GM19351 (cell line): ENCODE results near the gene DTHD1.
A peak's percentile ranks its signal among the peaks of the same experiment; 100 is the strongest.

Source experiments
- ATAC-seq: cut with Tn5 transposase; IDR thresholded peaks from one replicate; pipeline ENCODE4 v1.9.1; 2021; ENCODE audit warnings: mild to moderate bottlenecking, moderate library complexity; ENCODE audit not compliant: unreplicated experiment

The DTHD1 gene

GRCh38 chr4:36281384-36282106 is at the start of gene DTHD1:
Gene DTHD1 (plus strand): TSS chr4:36281616. CDS start chr4:36281759, 143 bp downstream.
- ATAC-seq: no peak

DNA sequence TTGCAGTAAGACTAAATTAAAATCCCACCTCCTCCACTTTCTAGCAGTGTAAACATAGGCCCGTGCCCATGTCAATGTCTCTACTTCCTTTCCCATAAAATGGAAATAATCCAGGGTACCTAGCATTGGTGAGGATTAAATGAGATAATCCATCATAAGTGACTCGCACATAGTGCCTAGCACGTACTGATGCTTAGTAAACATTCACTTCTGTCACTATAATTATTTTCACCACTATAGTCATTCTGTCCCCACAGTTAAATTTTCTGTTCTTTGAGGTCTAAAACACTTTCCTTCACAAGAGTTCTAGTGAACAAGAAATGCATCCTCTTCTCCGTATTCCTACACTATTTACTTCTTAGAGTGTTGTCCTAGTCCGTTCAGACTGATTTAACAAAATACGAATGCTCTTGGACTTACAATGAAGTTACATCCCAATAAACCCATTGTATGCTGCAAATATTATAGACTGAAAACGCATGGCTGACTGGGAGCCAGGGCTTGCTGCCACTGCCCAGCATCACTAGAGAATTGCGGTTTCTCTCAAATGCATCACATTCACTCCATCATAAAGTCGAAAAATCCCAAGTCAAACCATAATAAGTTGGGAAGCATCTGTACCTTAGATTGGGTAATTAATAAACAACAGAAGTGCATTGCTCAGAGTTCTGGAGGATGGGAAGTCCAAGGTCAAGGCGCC is 47.7 kb upstream of the DTHD1 start:
- no peak for ATAC-seq

GRCh38 chr4:36235306-36235705 is 46.1 kb upstream of the DTHD1 start:
- ATAC-seq: no peak

- ATAC-seq: no peak
These were observed 45.3 kb upstream of the DTHD1 start for GRCh38 chr4:36236159-36236558.

GRCh38 chr4:36237366-36238313 is 43.8 kb upstream of the DTHD1 start:
- ATAC-seq: no peak

- peak; percentile 46 for ATAC-seq
These were observed 39.6 kb upstream of the DTHD1 start for GRCh38 chr4:36241771-36242170.

DNA sequence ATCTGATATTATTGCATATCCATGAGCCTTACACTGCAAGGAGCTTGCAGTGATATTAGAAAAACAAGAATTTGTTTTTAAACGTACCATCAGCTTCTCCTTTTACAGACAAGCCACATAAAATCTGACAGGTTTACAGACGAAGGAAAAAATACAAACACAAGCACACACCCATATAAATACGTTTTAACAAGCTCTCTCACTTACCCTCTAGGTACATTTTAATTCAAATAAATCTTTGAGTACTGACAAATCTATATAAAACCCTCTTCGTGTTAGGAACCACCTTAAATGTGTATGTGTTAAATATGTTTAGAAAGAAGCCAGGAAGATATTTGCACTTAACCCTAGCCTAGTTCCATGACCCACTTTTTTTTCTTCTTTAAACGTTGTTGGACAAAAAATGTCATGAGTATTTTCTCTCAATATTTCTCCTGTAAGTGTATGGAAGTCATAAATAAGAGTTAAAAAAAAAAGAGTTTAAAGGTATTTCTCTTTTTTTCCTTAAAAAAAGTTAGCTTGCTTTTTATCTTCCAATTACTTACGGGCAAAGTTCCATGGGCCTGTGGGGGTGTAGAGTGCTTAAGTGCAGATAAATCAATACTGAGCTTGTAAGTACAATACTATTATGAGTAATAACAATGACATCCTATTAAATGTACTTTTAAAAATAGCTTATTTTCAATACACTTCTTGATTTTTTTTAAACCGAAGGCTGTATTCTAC is 38.6 kb upstream of the DTHD1 start:
- ATAC-seq: no peak

- ATAC-seq: peak; percentile 29
These were observed 37.8 kb upstream of the DTHD1 start for GRCh38 chr4:36243355-36244256.

DNA sequence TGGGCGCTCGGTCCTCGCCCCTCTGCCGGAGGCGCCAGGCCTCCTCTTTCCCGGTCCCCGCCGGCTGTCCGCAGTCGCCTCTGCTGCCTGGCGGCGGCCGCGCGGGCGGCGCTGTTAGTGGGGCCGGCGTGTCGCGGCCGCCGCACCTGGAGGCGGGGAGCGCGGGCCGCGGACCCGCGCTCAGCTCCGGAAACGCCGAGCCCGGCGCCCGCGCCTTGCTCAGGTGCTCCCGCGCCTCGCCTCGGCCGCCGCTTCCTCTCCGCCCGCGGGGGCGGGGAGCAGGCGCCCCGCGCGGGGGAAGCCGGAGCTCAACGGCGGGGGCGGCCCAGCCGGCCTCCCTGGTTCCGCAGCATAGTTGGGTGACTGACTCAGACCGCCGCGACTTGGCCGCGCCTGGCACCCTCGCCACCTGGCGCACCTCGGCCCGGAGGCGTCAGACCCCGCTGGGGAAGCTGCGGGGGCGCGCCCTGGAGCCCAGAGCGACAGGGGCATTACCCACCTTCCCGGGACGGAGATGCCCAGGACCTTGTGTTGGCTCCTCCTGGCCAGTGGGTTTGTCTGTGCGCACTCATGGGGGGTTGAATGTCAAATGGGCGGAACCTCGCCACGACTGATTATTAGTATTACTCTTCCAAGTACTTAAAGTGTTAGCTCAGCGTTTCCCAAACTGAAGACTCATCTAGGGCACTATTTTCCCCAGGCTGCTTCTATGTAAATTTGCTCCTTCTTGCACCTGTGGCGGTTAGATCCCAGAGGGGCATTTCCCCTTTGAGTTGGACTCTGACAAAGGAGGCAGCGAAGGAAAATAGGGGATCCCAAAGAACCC is 36.9 kb upstream of the DTHD1 start, which contains the start of gene ARAP2:
ARAP2 (minus strand) TSS at position 258 of the 826 bp plus-strand sequence. CDS start 15,028 bp downstream, outside the sequence.
- peak; percentile 52 for ATAC-seq

DNA sequence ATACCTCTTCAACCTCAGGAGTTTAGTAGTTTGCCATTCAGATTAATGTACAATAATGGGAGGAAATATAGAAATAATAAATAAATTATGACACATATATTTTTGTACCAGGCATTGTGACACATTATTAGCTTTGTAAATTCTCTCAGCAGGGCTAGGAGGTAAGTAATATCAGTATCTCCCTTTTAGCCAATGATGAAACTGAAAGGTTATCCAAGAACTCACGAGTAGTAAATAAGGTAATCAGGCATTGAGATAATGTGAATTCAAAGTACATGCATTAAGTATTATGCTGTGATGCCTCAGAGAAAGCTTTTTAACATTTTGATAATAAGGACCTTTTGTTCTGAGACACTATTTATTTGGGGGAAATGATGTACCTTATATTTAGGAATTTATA is 31.8 kb upstream of the DTHD1 start:
- peak; percentile 35 for ATAC-seq

DNA sequence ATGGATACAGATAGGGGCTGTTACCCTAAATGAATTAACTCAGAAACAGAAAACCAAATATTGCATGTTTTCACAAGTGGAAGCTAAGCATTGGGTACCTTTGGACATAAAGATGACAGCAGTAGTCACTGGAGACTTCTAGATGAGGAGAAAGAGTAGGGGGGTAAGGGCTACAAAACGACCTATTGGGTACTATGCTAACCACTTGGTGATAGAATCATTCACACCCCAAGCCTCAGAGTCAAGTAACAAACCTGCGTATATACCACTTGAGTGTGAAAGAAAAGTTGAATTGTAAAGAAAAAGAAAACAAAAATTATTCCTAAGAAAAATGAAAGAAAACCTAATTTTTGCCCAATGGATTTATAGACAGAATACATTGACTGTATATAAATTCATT is 29.4 kb upstream of the DTHD1 start:
- ATAC-seq: no peak

DNA sequence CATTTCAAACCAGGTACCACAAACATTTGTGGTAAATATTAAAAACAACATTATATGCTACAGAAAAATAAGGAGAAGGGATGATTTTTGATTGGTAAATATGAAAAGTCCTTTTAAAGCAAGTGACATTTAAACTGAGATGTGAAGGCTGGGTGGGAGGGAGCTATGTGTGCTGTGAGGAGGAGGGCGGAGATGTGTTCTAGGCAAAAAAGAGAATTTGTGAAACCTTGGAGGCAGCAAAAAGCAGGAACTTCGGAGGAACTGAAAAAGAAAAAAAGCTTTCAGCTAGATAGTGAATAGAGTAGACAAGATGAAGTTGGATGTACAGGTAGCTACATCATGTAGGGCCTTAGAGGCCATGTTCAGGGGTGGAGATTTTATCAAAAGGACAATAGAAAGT is 27.0 kb upstream of the DTHD1 start:
- ATAC-seq: no peak

DNA sequence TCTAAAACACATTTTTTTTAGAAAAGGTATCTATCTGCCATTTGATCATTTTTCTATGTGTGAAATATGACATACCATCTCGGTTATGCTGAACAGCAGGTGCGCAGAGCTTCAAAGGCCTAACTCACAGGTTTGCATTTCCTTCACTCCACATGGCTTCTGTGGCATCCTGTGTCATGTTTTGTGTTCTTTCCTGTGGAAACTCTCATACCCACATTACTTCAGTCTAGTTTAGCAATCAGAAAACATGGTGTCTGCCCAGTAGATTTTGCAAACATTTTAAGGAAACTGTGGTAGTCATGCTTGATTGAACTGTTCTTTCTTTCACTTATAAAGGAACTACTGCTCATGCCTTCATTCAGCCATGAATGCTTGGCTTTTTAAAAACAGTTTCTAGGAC is 25.8 kb upstream of the DTHD1 start:
- peak; percentile 71 for ATAC-seq

DNA sequence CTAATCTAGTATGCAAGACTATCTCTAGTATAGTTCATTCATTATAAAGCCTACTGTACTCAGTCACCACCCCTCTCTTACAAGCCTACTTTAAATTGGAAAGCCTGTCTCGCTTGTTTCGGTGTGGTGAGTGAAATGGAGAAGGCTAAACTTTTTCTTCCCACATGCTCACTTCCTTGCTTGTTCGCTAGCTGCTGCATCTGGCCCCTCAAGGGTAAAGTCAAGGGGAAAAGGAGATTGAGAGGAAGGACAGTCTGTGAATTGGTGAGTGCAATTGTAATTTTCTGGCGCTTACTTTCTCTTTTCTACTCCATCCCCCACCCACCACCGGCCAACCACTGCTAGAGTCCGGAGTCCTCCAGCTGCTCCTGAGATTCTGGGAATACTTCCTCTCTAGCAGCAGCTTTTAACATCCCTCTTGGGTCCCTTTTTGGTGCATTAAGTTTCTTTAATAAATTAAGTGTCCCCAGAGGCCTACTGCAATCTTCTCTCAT is 25.0 kb upstream of the DTHD1 start:
- peak; percentile 60 for ATAC-seq

GRCh38 chr4:36260731-36261130 is 20.7 kb upstream of the DTHD1 start:
- no peak for ATAC-seq

- ATAC-seq: no peak
These were observed 17.1 kb upstream of the DTHD1 start for GRCh38 chr4:36264207-36264826.

DNA sequence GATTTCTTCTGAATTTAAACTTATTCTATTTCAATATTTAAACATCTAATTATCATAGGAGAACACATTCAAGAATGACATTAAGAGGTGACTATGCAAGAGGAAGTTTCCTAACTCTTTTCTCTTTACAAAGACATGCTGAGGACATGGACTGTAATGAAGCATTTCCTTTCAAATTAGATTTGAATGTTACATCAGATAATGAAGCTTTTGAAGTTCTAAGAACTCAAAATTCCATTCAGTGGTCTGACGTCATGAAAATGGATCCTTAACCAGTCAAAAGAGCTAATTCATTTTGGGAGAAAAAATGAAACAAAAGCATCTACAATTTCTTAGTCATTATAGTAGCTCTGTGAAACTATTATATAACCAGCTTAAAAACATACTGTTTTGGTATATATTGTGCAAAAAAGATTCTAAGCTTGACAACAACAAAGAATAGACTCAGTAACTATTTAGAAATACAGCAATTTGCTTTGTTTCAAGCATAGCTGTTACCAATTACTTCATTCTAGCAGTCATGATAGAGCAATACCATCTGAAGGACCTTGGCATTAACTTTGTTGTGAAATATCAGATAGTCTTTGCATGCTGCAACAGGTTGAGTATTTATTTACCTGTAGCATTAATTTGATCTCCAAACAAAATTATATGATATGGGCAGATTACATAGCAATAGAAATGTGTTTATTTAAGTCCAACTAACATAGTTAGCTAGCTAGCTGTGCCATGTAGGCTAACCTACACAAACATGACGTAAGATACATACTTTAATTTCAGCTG is 13.7 kb upstream of the DTHD1 start:
- no peak for ATAC-seq
